CD4-positive, alpha-beta T cell treated with Interleukin-12 subunit alpha and Interleukin-12 subunit beta, for 1 hour (primary cell): ENCODE measurements around the gene TAF5L.

Experiments
- DNase-seq: peaks from one replicate; pipeline ENCODE4 v3.0.0-alpha.2; 2020

Gene TAF5L

GRCh38 chr1:229625915-229626831 is at the start of gene TAF5L, which contains the start of gene URB2:
TSS of gene TAF5L (minus strand) at chr1:229626122. CDS start at chr1:229614482, 11,640 bp downstream.
TSS of gene URB2 (plus strand) at chr1:229626247. CDS start at chr1:229627634, 1,387 bp downstream.
- DNase-seq = peak; percentile 88

- no peak for DNase-seq
Measured at GRCh38 chr1:229675396-229675795, 49.5 kb upstream of the TAF5L start.

- DNase-seq = no peak
Measured at GRCh38 chr1:229674042-229674441, 48.1 kb upstream of the TAF5L start.

GRCh38 chr1:229672246-229672645 is 46.3 kb upstream of the TAF5L start:
- DNase-seq = no peak

- DNase-seq = no peak
Measured at GRCh38 chr1:229671310-229671709, 45.4 kb upstream of the TAF5L start.

- no peak for DNase-seq
Measured at GRCh38 chr1:229669333-229669732, 43.4 kb upstream of the TAF5L start.

GRCh38 chr1:229666585-229666984 is 40.7 kb upstream of the TAF5L start:
- DNase-seq = no peak

- DNase-seq = no peak
Measured at GRCh38 chr1:229665912-229666558, 40.1 kb upstream of the TAF5L start.

GRCh38 chr1:229664133-229664689 is 38.3 kb upstream of the TAF5L start:
- DNase-seq = peak; percentile 72

- no peak for DNase-seq
Measured at GRCh38 chr1:229661897-229662296, 36.0 kb upstream of the TAF5L start.

- DNase-seq = peak; percentile 69
Measured at GRCh38 chr1:229661022-229661877, 35.3 kb upstream of the TAF5L start.

GRCh38 chr1:229657993-229658755 is 32.3 kb upstream of the TAF5L start:
- no peak for DNase-seq

GRCh38 chr1:229655781-229656180 is 29.9 kb upstream of the TAF5L start:
- DNase-seq = no peak

GRCh38 chr1:229653420-229653819 is 27.5 kb upstream of the TAF5L start:
- DNase-seq = no peak

GRCh38 chr1:229651546-229651945 is 25.6 kb upstream of the TAF5L start:
- DNase-seq = no peak

- no peak for DNase-seq
Measured at GRCh38 chr1:229650045-229650444, 24.1 kb upstream of the TAF5L start.

GRCh38 chr1:229648406-229648805 is 22.5 kb upstream of the TAF5L start:
- no peak for DNase-seq

GRCh38 chr1:229645324-229645993 is 19.5 kb upstream of the TAF5L start:
- no peak for DNase-seq

- DNase-seq = no peak
Measured at GRCh38 chr1:229643996-229644745, 18.2 kb upstream of the TAF5L start.

GRCh38 chr1:229642970-229643369 is 17.0 kb upstream of the TAF5L start:
- DNase-seq = no peak

GRCh38 chr1:229642376-229642775 is 16.5 kb upstream of the TAF5L start:
- no peak for DNase-seq
